Activated CD4-positive, alpha-beta memory T cell treated with anti-CD3 and anti-CD28 coated beads, Interleukin-2, amount 10 ng/mL, durations not matched to agents 7 days and 5 days (primary cell): ENCODE data around the gene CCNG2. TPM values are rescaled to one million over a fixed set of nuclear protein-coding genes. Genes with fewer than 3 reads are reported as not detected.

Experiments
- CTCF ChIA-PET: fragments of 350-600 bp; sonication (Branson Sonifier 250); formaldehyde crosslinking; loops from one replicate; lab custom pipeline; 2021; ENCODE audit warnings: antibody characterized with exemption, inconsistent platforms; lab: Charles Lee
- POLR2A ChIA-PET: fragments of 350-600 bp; sonication (Branson Sonifier 250); formaldehyde crosslinking; loops from one replicate; lab custom pipeline; 2021; ENCODE audit warnings: antibody characterized with exemption; lab: Charles Lee
- DNase-seq: peaks from one replicate; pipeline ENCODE4 v3.0.0-alpha.2; 2020
- H3K27ac Mint-ChIP-seq: one replicate; pipeline ENCODE4 v1.8.0; 2021; ENCODE audit warnings: mild to moderate bottlenecking, mixed read lengths
- H3K27me3 Mint-ChIP-seq: one replicate; pipeline ENCODE4 v1.8.0; 2021; ENCODE audit warnings: mixed read lengths
- H3K36me3 Mint-ChIP-seq: one replicate; pipeline ENCODE4 v1.8.0; 2021; ENCODE audit warnings: low read depth, mixed read lengths
- H3K4me1 Mint-ChIP-seq: one replicate; pipeline ENCODE4 v1.8.0; 2021; ENCODE audit warnings: mixed read lengths
- H3K4me3 Mint-ChIP-seq: one replicate; pipeline ENCODE4 v1.8.0; 2021; ENCODE audit warnings: mild to moderate bottlenecking, mixed read lengths
- H3K9me3 Mint-ChIP-seq: one replicate; pipeline ENCODE4 v1.8.0; 2021; ENCODE audit warnings: mixed read lengths
- total RNA-seq, 2 experiments: library from RNA; stranded (reverse); gene quantifications; one replicate each; pipeline ENCODE4 v1.2.3, GENCODE V29; 2021

Gene CCNG2
- total RNA-seq, 2 experiments from 2014 or later: 48.7 to 50.4 TPM

DNA sequence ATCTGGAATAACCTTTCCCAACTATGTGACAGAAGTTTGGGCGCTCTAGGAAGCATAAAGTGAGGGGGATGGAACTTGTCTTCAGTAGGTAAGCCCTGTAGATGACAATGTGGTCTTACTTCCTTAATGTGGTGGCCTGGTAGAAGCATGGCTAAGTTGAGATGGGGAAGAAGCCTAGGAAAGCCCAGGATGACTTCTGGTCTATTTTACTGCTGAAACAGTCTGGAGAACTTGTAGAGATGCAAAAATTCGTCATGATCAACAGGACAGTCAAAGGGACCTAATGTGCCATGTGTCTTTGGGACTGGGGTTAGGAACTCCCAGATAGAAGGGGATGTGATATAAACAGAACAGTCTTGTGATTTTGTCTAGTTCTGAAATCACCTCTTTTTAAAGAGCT, 40.8 kb downstream of the CCNG2 start:
- ChIA-PET CTCF (interaction anchor here (9.5 kb wide), 1 partner anchor 102 kb away, joined by 187 read pairs; no protein-coding TSS in a partner anchor), POLR2A (interaction anchor here (1.9 kb wide), 1 partner anchor 121 kb away, joined by 7 read pairs; the partner anchor contains the start of gene CCNI)
- H3K27ac Mint-ChIP-seq: no peak overlapping the region
- H3K27me3 Mint-ChIP-seq: peaks cover 7% of the 10 kb centered on the region
- no peaks in the 10 kb centered on the region for H3K9me3 Mint-ChIP-seq
- H3K36me3 Mint-ChIP-seq: no peaks in the 10 kb centered on the region
- H3K4me3 Mint-ChIP-seq: no peak overlapping the region
- no peak for DNase-seq
- H3K4me1 Mint-ChIP-seq: peaks cover 26% of the 10 kb centered on the region

DNA sequence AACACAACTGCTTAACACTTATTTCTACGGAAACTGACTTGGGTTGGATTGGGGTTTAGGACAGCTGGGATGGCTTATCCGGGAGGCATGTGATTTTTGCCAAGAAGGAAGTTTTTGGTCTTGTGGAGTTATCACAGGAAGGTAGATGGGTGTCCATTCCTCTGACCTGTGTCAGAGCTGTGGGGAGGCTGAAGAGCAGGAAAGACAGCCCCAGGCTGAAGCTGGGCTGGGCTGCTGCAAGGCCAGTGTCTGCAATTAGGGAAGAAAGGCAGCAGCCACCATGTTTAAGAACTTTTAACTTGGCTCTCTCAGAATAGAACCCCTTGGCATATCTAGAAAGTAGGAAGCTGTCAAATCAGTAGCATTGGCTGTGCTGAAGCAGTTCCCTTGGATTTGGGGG, 42.3 kb downstream of the CCNG2 start:
- CTCF ChIA-PET: interaction anchor here (0.6 to 9.5 kb wide), 2 partner anchors 103 to 133 kb away, joined by 3 to 187 read pairs; no protein-coding TSS in a partner anchor
- no peaks in the 10 kb centered on the region for H3K36me3 Mint-ChIP-seq
- no peaks in the 10 kb centered on the region for H3K9me3 Mint-ChIP-seq
- H3K27me3 Mint-ChIP-seq: peaks cover 4% of the 10 kb centered on the region
- no peak for DNase-seq
- no peak overlapping the region for H3K4me3 Mint-ChIP-seq
- H3K27ac Mint-ChIP-seq: no peak overlapping the region
- POLR2A ChIA-PET: interaction anchor here (1.5 to 1.6 kb wide), 2 partner anchors 20 to 123 kb away, joined by 4 read pairs; no protein-coding TSS in a partner anchor
- H3K4me1 Mint-ChIP-seq: peaks cover 12% of the 10 kb centered on the region

DNA sequence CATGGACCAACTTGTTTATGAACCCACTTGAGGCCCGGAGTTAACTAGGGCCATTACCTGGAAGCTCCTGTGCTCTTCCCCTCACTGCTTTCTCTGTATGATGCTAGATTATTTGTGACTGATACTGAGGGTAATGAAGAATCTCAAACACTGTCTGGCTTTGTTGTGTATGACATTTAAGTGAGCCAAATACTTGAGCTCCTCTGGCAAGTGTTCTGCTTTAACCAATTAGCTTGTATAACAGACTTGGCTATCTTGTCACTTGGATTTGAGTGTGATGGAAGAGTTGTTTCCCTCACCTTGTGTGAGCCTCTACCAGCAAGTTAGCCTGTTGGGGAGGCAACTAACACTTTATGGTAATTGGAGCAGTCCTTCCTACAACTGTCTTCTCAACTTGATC, 42.7 kb downstream of the CCNG2 start:
- peaks cover 9% of the 10 kb centered on the region for H3K4me1 Mint-ChIP-seq
- no peak overlapping the region for H3K4me3 Mint-ChIP-seq
- POLR2A ChIA-PET: interaction anchor here (1.5 to 1.6 kb wide), 2 partner anchors 20 to 123 kb away, joined by 4 read pairs; no protein-coding TSS in a partner anchor
- no peaks in the 10 kb centered on the region for H3K9me3 Mint-ChIP-seq
- no peak for DNase-seq
- H3K36me3 Mint-ChIP-seq: no peaks in the 10 kb centered on the region
- CTCF ChIA-PET: interaction anchor here (0.8 to 9.5 kb wide), 3 partner anchors 104 to 151 kb away, joined by 3 to 187 read pairs (median 114); no protein-coding TSS in a partner anchor
- H3K27ac Mint-ChIP-seq: no peak overlapping the region
- peaks cover 4% of the 10 kb centered on the region for H3K27me3 Mint-ChIP-seq

DNA sequence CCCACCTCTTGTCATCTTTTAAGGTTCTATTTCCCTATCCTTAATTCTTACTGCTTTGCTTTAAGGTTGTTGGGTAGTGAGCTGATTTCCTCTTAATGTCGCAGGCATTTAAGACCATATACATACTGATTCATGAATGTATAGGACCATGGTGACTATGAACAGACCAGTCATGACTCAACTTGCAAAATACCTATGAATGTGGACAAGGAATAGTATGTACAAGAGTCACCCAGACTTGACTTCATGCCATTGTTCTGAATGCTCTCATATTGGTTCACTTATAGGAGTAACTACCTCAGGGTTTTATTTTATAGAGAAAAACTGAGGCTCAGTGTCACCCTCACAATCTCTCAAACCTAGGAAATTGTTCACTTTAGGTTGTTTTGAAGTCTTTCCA, 44.3 kb downstream of the CCNG2 start:
- Mint-ChIP-seq H3K36me3 (no peaks in the 10 kb centered on the region), H3K27me3 (peaks cover 4% of the 10 kb centered on the region), H3K4me1 (peaks cover 7% of the 10 kb centered on the region), H3K4me3 (no peak overlapping the region), H3K9me3 (no peaks in the 10 kb centered on the region), H3K27ac (no peak overlapping the region)
- no peak for DNase-seq
- POLR2A ChIA-PET: no interaction called here
- CTCF ChIA-PET: interaction anchor here (1.4 to 9.5 kb wide), 4 partner anchors 9 to 152 kb away, joined by 3 to 187 read pairs (median 74); no protein-coding TSS in a partner anchor

DNA sequence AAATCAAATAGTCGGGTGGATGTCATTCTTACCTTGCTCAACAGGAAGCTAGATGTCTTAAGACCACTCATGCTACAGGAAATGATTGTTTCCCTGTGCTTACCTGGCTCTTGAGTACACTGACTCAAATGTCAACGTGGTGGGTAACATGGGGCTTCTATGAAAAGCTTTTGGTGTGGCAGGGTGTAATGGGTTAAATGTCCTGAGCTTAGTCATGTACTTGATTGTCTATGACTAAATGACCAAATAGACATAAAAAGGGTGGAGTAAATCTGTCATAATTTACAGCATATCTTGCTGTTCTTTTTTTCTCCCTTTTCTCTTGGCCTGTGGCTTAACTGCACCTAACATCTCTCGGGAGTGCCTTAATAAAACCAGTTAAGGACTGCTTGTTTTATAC, 44.9 kb downstream of the CCNG2 start:
- ChIA-PET POLR2A (interaction anchor here (0.9 kb wide), 1 partner anchor 102 kb away, joined by 3 read pairs; no protein-coding TSS in a partner anchor), CTCF (interaction anchor here (1.4 to 9.5 kb wide), 4 partner anchors 9 to 153 kb away, joined by 3 to 187 read pairs (median 74); no protein-coding TSS in a partner anchor)
- H3K9me3 Mint-ChIP-seq: no peaks in the 10 kb centered on the region
- peaks cover 4% of the 10 kb centered on the region for H3K27me3 Mint-ChIP-seq
- no peak for DNase-seq
- H3K4me1 Mint-ChIP-seq: peaks cover 7% of the 10 kb centered on the region
- H3K36me3 Mint-ChIP-seq: no peaks in the 10 kb centered on the region
- H3K4me3 Mint-ChIP-seq: no peak overlapping the region
- H3K27ac Mint-ChIP-seq: no peak overlapping the region

DNA sequence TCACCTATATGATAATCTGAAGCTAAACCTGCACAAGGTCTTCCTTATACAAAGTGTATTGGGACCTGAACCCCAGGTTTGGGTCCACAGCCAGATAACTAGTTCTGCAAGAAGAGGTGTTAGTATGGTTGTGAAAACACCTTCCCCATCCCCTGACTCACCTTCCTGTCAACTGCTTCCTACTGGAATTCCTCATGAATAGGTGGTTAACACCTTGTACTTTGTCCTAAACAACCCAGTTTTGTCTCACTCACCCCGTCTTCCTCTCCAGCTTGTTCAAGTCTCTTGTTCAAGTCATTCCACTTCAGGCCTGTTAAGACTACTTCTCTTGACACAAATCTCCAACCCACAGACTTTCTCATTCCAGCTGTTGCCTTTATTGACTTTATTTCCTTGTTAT, 45.5 kb downstream of the CCNG2 start:
- H3K4me3 Mint-ChIP-seq: no peak overlapping the region
- ChIA-PET CTCF (interaction anchor here (0.5 to 9.5 kb wide), 12 partner anchors 10 to 171 kb away, joined by 3 to 187 read pairs (median 6); no protein-coding TSS in a partner anchor), POLR2A (interaction anchor here (0.9 to 2.0 kb wide), 5 partner anchors 8 to 151 kb away, joined by 3 to 9 read pairs (median 4); no protein-coding TSS in a partner anchor)
- peaks cover 4% of the 10 kb centered on the region for H3K27me3 Mint-ChIP-seq
- no peaks in the 10 kb centered on the region for H3K9me3 Mint-ChIP-seq
- H3K27ac Mint-ChIP-seq: no peak overlapping the region
- H3K4me1 Mint-ChIP-seq: peaks cover 7% of the 10 kb centered on the region
- H3K36me3 Mint-ChIP-seq: no peaks in the 10 kb centered on the region
- DNase-seq: no peak

DNA sequence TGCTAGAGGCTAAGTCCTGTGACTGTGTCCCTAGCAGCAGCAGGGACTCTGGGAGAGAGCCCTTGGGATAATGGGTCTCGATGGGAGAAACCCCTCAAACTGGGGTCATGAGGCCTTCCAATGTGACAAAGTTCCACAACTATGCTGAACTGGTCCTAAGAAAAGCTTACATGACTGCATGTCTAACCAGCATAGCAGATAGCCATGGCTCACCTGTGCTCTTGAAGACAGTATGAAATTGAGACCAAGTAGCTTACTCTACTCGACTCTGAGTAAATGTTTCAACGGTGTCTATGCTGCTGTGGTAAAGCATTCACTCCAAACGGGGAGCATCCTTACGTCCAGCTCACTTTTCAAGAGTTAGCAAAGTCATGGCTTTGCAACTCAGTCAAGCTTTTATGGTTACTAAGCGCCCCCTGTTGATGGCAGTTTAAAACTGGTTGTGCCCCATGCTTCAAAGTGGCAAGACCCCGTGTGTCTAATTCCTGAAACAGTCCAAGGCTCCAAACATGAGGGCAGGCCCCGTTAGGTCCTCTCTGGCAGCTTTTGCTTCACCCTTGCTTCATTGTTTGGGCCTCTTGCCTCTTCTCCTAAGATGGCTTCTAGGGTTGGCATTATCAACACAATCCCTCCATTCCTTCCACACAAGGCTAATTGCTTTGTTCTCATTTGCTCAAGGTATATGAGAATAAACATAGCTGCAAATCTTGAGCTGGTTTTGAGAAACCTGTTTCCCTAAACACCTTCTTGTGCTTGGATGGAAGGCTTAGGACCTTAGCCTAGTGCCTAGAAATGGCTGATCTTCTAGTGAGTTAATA, 46.6 kb downstream of the CCNG2 start:
- CTCF ChIA-PET: interaction anchor here (0.6 to 9.5 kb wide), 36 partner anchors 11 to 770 kb away, joined by 3 to 187 read pairs (median 4); no protein-coding TSS in a partner anchor

DNA sequence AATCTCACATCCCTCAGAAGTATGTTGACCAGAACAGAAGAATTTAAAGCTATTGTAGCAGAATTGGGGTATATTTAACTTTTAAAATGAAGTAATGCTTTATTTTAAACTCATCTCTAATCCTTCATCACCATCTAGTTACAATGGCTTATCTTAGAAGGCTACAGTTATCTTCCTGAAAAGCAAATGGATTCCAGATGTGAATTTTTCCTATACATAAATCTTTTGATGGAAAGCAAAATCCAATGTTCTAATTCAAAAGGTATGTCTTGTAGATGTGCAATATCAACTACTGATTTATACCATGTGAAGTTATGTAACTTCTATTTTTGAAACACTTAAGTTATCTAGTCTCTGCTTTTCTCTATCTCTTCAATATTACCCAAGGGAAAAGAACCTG, 47.6 kb downstream of the CCNG2 start:
- ChIA-PET CTCF (interaction anchor here (0.9 to 9.5 kb wide), 8 partner anchors 11 to 219 kb away, joined by 5 to 187 read pairs (median 13); no protein-coding TSS in a partner anchor), POLR2A (interaction anchor here (2.0 kb wide), 1 partner anchor 49 kb away, joined by 9 read pairs; no protein-coding TSS in a partner anchor)
- Mint-ChIP-seq H3K36me3 (no peaks in the 10 kb centered on the region), H3K9me3 (no peaks in the 10 kb centered on the region), H3K27me3 (no peaks in the 10 kb centered on the region), H3K4me3 (no peak overlapping the region), H3K27ac (no peak overlapping the region), H3K4me1 (peaks cover 7% of the 10 kb centered on the region)
- DNase-seq: no peak

More for the DNA sequence above, 46.6 kb downstream of the CCNG2 start:
- no peak overlapping the region for H3K27ac Mint-ChIP-seq
- H3K4me1 Mint-ChIP-seq: peaks cover 7% of the 10 kb centered on the region
- H3K27me3 Mint-ChIP-seq: peaks cover 4% of the 10 kb centered on the region
- no peaks in the 10 kb centered on the region for H3K36me3 Mint-ChIP-seq
- POLR2A ChIA-PET: interaction anchor here (0.8 to 2.0 kb wide), 8 partner anchors 9 to 160 kb away, joined by 3 to 9 read pairs (median 4); no protein-coding TSS in a partner anchor
- no peaks in the 10 kb centered on the region for H3K9me3 Mint-ChIP-seq
- peak; percentile 61 for DNase-seq
- H3K4me3 Mint-ChIP-seq: no peak overlapping the region

DNA sequence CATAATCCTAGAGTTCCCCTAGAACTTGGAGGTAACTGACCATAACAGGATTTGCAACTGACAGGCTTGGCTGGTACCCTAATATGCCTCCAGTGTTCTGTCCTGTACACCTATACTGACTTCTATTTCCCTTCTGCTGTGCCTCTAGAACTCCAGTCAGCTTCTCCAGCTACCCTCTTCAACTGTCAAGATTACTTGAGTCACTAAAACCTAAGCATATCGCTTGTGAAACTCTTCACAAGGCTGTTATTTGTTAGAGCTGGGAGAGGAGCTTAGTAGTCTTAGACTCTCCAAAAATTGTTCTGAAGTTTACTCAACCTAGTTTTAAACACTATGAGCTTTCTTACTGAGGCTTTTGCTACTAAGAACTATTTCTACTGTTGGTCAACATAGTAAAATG, 52.0 kb downstream of the CCNG2 start:
- CTCF ChIA-PET: interaction anchor here (0.6 to 1.6 kb wide), 3 partner anchors 114 to 163 kb away, joined by 4 to 5 read pairs (median 4); no protein-coding TSS in a partner anchor
- Mint-ChIP-seq H3K27me3 (peaks cover 1% of the 10 kb centered on the region), H3K9me3 (no peaks in the 10 kb centered on the region), H3K36me3 (no peaks in the 10 kb centered on the region), H3K4me3 (no peak overlapping the region), H3K4me1 (no peaks in the 10 kb centered on the region), H3K27ac (no peak overlapping the region)
- POLR2A ChIA-PET: no interaction called here
- no peak for DNase-seq

DNA sequence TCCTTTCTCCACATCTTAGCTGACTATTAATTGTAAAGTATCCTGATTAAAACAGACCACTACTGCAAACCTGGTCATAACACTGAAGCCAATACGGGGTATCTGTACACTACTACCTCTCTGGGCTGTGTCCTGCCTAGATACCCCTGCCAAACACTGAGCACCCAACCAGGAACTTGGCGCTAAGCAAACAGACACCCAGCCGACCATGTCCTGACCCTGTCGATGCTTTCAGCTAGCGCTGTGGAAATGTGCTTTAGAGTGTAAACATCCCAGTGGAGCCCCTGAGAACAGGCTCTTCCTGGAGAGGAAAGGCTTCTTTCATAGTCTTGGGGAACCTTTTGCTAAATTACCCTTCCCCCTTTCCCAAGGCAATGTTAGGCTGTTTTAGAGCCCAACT, 52.9 kb downstream of the CCNG2 start:
- ChIA-PET CTCF (interaction anchor here (1.6 kb wide), 1 partner anchor 115 kb away, joined by 5 read pairs; no protein-coding TSS in a partner anchor), POLR2A (no interaction called here)
- no peak for DNase-seq
- H3K27me3 Mint-ChIP-seq: peaks cover 1% of the 10 kb centered on the region
- H3K4me1 Mint-ChIP-seq: no peaks in the 10 kb centered on the region
- H3K36me3 Mint-ChIP-seq: no peaks in the 10 kb centered on the region
- H3K27ac Mint-ChIP-seq: no peak overlapping the region
- no peaks in the 10 kb centered on the region for H3K9me3 Mint-ChIP-seq
- no peak overlapping the region for H3K4me3 Mint-ChIP-seq

DNA sequence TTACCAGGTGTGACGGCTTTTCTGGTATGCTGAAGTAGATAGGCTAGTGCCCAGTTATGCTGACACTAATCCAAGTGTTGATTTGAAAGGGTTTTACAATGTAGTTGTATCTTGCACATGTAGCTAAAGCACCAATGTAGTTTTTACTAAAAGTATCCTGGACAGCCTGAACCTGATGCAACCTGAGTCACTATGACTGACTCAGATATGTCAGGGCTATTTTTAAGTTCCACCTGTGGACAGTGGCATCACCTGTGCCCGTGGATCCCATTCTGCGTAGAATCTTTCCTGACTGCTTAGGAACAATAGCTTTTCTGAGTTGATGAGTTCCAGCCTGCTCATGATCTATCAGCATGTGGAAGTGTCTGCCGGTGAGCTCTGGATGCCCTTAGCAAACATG, 58.1 kb downstream of the CCNG2 start:
- Mint-ChIP-seq H3K4me3 (no peak overlapping the region), H3K27me3 (peaks cover 3% of the 10 kb centered on the region), H3K9me3 (no peaks in the 10 kb centered on the region), H3K4me1 (no peaks in the 10 kb centered on the region), H3K36me3 (no peaks in the 10 kb centered on the region), H3K27ac (no peak overlapping the region)
- DNase-seq: no peak
- ChIA-PET POLR2A (no interaction called here), CTCF (interaction anchor here (0.5 to 3.2 kb wide), 5 partner anchors 11 to 1210 kb away, joined by 3 to 10 read pairs (median 3); no protein-coding TSS in a partner anchor)

DNA sequence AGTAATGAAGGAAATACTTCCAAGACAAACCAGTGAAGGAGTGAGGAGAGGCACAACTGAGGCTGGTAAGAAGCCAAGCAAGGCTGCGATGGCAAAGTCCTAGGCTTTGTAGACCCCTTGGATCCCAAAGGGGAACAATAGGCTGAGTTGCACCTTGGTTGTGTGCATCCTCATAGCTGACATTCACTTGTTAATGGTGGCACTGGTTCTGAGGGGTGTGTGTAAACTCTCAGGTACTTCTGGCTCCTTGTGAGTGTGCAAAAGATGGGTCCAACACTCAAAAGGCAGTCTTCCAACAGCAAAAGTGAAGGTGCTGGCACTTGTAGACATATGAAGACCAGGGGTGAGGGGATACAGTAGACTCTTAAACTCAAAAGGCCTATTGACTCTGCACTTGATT, 60.5 kb downstream of the CCNG2 start:
- CTCF ChIA-PET: no interaction called here
- no peak overlapping the region for H3K4me3 Mint-ChIP-seq
- no peaks in the 10 kb centered on the region for H3K4me1 Mint-ChIP-seq
- POLR2A ChIA-PET: no interaction called here
- no peaks in the 10 kb centered on the region for H3K9me3 Mint-ChIP-seq
- DNase-seq: no peak
- H3K36me3 Mint-ChIP-seq: no peaks in the 10 kb centered on the region
- no peak overlapping the region for H3K27ac Mint-ChIP-seq
- H3K27me3 Mint-ChIP-seq: peaks cover 10% of the 10 kb centered on the region
